ENCODE measurements around the gene MEIS1. TPM values are rescaled to one million over a fixed set of nuclear protein-coding genes. Genes with fewer than 3 reads are reported as not detected.

MEIS1 gene
- total and polyA plus RNA-seq, 2 donors (not counting 1 experiment from before 2014, with no cell fraction given) = 48.3 to 139 TPM

DNA sequence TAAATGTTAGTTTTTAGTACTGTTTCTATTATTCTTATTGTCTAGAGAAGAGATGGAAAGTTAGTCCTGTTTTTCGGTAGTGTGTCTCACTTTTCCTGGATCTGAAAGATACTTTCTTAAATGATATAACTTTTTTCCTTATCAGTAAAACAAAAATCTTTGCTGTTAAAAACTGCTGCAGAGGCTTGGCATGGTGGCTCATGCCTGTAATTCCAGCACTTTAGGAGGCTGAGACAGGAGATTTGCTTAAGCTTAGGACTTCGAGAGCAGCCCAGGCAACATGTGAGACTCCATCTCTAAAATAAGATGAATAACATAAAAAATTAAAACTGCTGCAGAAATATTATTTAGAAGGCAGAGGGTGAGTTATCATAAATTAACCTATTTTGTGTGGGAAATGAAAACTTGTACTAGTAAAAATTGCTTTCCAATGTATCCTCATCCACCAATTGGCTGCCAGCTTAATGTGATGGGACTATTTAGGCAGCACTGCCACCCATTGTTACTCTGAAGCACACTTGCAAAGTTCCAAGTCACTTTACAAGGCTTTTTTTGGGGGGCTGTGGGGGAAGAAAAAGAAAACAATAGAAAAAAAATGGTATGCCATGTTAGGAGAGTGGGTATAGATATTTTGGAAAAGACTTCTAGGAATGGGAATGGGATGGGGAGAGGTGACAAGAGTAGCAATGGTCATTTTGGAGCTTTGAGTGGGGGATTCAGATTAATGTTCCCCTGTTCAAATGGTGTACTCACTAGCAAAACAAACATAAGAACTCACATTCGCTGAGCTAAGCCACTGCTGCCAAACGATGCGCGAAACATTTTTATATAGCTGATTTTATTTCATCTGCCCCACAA, 62.7 kb downstream of the MEIS1 start:
- H3K9ac ChIP-seq (ENCODE audit: insufficient read depth, low read length) = no peak overlapping the region
- peaks cover 50% of the 10 kb centered on the region for H3K79me2 ChIP-seq (ENCODE audit: control insufficient read depth, insufficient read depth, low read length)
- no peaks in the 10 kb centered on the region for H4K20me1 ChIP-seq (ENCODE audit: control insufficient read depth, extremely low read depth, insufficient read depth, low read length)
- no peak overlapping the region for H2AFZ ChIP-seq (ENCODE audit: low read length)
- H3K4me1 ChIP-seq (ENCODE audit: control insufficient read depth, extremely low read depth, insufficient read depth, low read length) = peaks cover 25% of the 10 kb centered on the region
- no peak overlapping the region for H3K27ac ChIP-seq (ENCODE audit: insufficient read depth, low read length)
- no peak for DNase-seq (ENCODE audit: low read depth in 2 of 2)
- no peaks in the 10 kb centered on the region for H3K9me3 ChIP-seq (ENCODE audit: control insufficient read depth, insufficient read depth, low read depth, low read length)
- H3K27me3 ChIP-seq (ENCODE audit: control insufficient read depth, insufficient read depth, low read length) = no peaks in the 10 kb centered on the region
- H3K4me2 ChIP-seq (ENCODE audit: extremely low read depth, insufficient read depth, low read length) = no peak overlapping the region
- H3K4me3 ChIP-seq (replicated peaks in 1 of 4; ENCODE audit: control extremely low read depth in 1 of 4, insufficient read depth in 1 of 4, low read depth in 3 of 4, low read length in 4 of 4) = no peak overlapping the region
- TF ChIP-seq EZH2 (IDR thresholded peaks at IDR 0.05; ENCODE audit: low read length, missing control alignments) = no peak
- TF ChIP-seq, protein P1, sequence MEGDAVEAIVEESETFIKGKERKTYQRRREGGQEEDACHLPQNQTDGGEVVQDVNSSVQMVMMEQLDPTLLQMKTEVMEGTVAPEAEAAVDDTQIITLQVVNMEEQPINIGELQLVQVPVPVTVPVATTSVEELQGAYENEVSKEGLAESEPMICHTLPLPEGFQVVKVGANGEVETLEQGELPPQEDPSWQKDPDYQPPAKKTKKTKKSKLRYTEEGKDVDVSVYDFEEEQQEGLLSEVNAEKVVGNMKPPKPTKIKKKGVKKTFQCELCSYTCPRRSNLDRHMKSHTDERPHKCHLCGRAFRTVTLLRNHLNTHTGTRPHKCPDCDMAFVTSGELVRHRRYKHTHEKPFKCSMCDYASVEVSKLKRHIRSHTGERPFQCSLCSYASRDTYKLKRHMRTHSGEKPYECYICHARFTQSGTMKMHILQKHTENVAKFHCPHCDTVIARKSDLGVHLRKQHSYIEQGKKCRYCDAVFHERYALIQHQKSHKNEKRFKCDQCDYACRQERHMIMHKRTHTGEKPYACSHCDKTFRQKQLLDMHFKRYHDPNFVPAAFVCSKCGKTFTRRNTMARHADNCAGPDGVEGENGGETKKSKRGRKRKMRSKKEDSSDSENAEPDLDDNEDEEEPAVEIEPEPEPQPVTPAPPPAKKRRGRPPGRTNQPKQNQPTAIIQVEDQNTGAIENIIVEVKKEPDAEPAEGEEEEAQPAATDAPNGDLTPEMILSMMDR (conservative IDR thresholded peaks at IDR 0.05 in 1 of 2, IDR thresholded peaks at IDR 0.05 in 1 of 2; ENCODE audit: low read depth in 1 of 2, low read length in 2 of 2) = no peak
- no peaks in the 10 kb centered on the region for H3K36me3 ChIP-seq (ENCODE audit: control insufficient read depth, insufficient read depth, low read length)

DNA sequence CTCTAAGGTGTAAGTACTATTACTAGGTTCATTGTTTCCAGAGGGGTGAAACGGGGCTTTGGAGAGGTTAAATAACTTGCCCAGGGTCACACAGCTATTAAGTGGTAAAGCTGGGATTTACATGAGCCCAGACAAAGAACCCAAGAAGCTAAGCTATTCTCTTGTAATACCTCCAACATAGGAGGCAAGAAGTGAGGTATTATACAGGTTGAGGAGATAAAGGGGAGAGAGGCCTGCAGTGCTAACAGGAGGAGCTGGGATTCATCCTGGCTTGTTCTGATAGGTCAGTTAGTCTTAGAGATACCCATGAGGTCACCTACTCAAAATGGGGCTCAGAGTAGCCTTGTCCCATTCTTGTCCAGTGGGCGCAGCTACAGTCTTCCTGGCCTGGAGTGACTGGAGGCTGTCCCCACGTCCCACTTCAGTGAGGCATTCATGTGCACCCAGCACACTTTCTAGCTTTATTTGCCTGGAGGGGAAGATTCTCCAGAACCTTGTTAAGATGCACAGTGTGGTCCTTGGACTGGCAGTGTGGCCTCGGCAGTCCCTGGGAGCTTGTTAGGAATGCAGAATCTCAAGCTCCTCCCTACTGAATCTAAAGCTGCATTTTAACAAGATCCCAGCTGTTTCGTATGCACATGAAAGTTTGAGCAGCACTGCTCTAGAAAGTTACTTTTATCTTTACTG, 63.5 kb downstream of the MEIS1 start:
- Histone ChIP-seq H3K27me3 (ENCODE audit: control insufficient read depth, insufficient read depth, low read length) (no peaks in the 10 kb centered on the region), H4K20me1 (ENCODE audit: control insufficient read depth, extremely low read depth, insufficient read depth, low read length) (no peaks in the 10 kb centered on the region), H3K27ac (ENCODE audit: insufficient read depth, low read length) (no peak overlapping the region), H3K4me3 (replicated peaks in 1 of 4; ENCODE audit: control extremely low read depth in 1 of 4, insufficient read depth in 1 of 4, low read depth in 3 of 4, low read length in 4 of 4) (no peak overlapping the region), H3K9ac (ENCODE audit: insufficient read depth, low read length) (no peak overlapping the region), H2AFZ (ENCODE audit: low read length) (no peak overlapping the region), H3K36me3 (ENCODE audit: control insufficient read depth, insufficient read depth, low read length) (no peaks in the 10 kb centered on the region), H3K4me2 (ENCODE audit: extremely low read depth, insufficient read depth, low read length) (no peak overlapping the region), H3K9me3 (ENCODE audit: control insufficient read depth, insufficient read depth, low read depth, low read length) (no peaks in the 10 kb centered on the region), H3K79me2 (ENCODE audit: control insufficient read depth, insufficient read depth, low read length) (peaks cover 49% of the 10 kb centered on the region), H3K4me1 (ENCODE audit: control insufficient read depth, extremely low read depth, insufficient read depth, low read length) (peaks cover 25% of the 10 kb centered on the region)
- no peak for DNase-seq (ENCODE audit: low read depth in 2 of 2)
- no peak for TF ChIP-seq EZH2 (IDR thresholded peaks at IDR 0.05; ENCODE audit: low read length, missing control alignments)
- TF ChIP-seq, protein P1 (conservative IDR thresholded peaks at IDR 0.05 in 1 of 2, IDR thresholded peaks at IDR 0.05 in 1 of 2; ENCODE audit: low read depth in 1 of 2, low read length in 2 of 2) = no peak

DNA sequence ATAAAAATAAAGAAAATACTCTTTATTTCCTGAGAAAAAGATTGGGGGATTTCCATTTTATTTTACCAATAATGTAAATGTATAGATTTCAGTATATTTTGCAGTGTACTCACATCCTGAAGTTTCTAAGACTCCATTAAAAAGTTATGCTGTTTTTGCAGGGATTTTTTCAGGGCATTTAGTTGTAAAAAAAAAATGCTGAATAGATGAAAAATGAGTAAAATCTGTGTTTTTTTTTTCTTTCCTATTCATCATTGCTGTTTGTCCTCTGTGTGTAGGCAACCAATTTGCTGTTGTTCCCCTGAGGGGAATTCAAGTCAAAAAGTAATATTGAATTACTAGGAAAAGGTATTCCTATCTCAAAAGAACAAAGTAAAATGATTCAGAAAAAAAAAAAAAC, 66.3 kb downstream of the MEIS1 start:
- Histone ChIP-seq H2AFZ (ENCODE audit: low read length) (no peak overlapping the region), H3K36me3 (ENCODE audit: control insufficient read depth, insufficient read depth, low read length) (no peaks in the 10 kb centered on the region), H3K9ac (ENCODE audit: insufficient read depth, low read length) (no peak overlapping the region), H3K4me3 (replicated peaks in 1 of 4; ENCODE audit: control extremely low read depth in 1 of 4, insufficient read depth in 1 of 4, low read depth in 3 of 4, low read length in 4 of 4) (no peak overlapping the region), H3K79me2 (ENCODE audit: control insufficient read depth, insufficient read depth, low read length) (peaks cover 53% of the 10 kb centered on the region), H3K4me1 (ENCODE audit: control insufficient read depth, extremely low read depth, insufficient read depth, low read length) (peaks cover 8% of the 10 kb centered on the region), H3K27ac (ENCODE audit: insufficient read depth, low read length) (no peak overlapping the region), H4K20me1 (ENCODE audit: control insufficient read depth, extremely low read depth, insufficient read depth, low read length) (no peaks in the 10 kb centered on the region), H3K9me3 (ENCODE audit: control insufficient read depth, insufficient read depth, low read depth, low read length) (no peaks in the 10 kb centered on the region), H3K27me3 (ENCODE audit: control insufficient read depth, insufficient read depth, low read length) (no peaks in the 10 kb centered on the region), H3K4me2 (ENCODE audit: extremely low read depth, insufficient read depth, low read length) (no peak overlapping the region)
- TF ChIP-seq EZH2 (IDR thresholded peaks at IDR 0.05; ENCODE audit: low read length, missing control alignments) = no peak
- TF ChIP-seq, protein P1 (conservative IDR thresholded peaks at IDR 0.05 in 1 of 2, IDR thresholded peaks at IDR 0.05 in 1 of 2; ENCODE audit: low read depth in 1 of 2, low read length in 2 of 2) = no peak
- DNase-seq (ENCODE audit: low read depth in 2 of 2) = no peak
